Inferior parietal cortex (tissue), 1 donor: ENCODE results near the gene STIP1.
A peak's percentile ranks its signal among the peaks of the same experiment; 100 is the strongest.

Experiments
- DNase-seq: peaks from one replicate; pipeline ENCODE4 v3.0.0-alpha.2; 2016; ENCODE audit errors: extremely low spot score

The STIP1 gene

GRCh38 chr11:64198511-64198910, 12.5 kb downstream of the STIP1 start:
- DNase-seq = no peak

GRCh38 chr11:64201543-64201942, 15.6 kb downstream of the STIP1 start:
- no peak for DNase-seq

- no peak for DNase-seq
These were observed 17.0 kb downstream of the STIP1 start for GRCh38 chr11:64202992-64203391.

GRCh38 chr11:64203421-64204079, 17.6 kb downstream of the STIP1 start:
- no peak for DNase-seq

- no peak for DNase-seq
These were observed 18.1 kb downstream of the STIP1 start for GRCh38 chr11:64204080-64204440.

GRCh38 chr11:64204464-64204989, 18.6 kb downstream of the STIP1 start:
- peak; percentile 93 for DNase-seq

GRCh38 chr11:64206457-64207255, 20.7 kb downstream of the STIP1 start, which contains the start of gene FERMT3:
Gene FERMT3 (plus strand): TSS chr11:64206721. CDS start chr11:64207365, 644 bp downstream.
- no peak for DNase-seq

GRCh38 chr11:64207256-64208085, 21.5 kb downstream of the STIP1 start:
- no peak for DNase-seq

GRCh38 chr11:64208086-64208795, 22.3 kb downstream of the STIP1 start:
- DNase-seq = no peak

GRCh38 chr11:64208796-64209562, 23.0 kb downstream of the STIP1 start:
- no peak for DNase-seq

GRCh38 chr11:64209563-64209843, 23.5 kb downstream of the STIP1 start:
- DNase-seq = no peak

GRCh38 chr11:64210301-64211020, 24.5 kb downstream of the STIP1 start:
- no peak for DNase-seq

- DNase-seq = no peak
These were observed 25.4 kb downstream of the STIP1 start for GRCh38 chr11:64211181-64211872.

GRCh38 chr11:64216879-64217278, 30.9 kb downstream of the STIP1 start:
- DNase-seq = no peak

- no peak for DNase-seq
These were observed 32.8 kb downstream of the STIP1 start for GRCh38 chr11:64218628-64219353.

- DNase-seq = no peak
These were observed 33.3 kb downstream of the STIP1 start for GRCh38 chr11:64219354-64219684.

- no peak for DNase-seq
These were observed 33.8 kb downstream of the STIP1 start for GRCh38 chr11:64219755-64220154.

- DNase-seq = no peak
These were observed 34.3 kb downstream of the STIP1 start for GRCh38 chr11:64220271-64220670.

- no peak for DNase-seq
These were observed 34.8 kb downstream of the STIP1 start for GRCh38 chr11:64220798-64221197.
